Natural killer cell (primary cell): Measurements from ENCODE around the gene AGBL5. TPM values are rescaled to one million over a fixed set of nuclear protein-coding genes. Genes with fewer than 3 reads are reported as not detected.

Experiments
- ATAC-seq, 3 donors: fragments of 150-1000 bp in 2 of 3; fragments of 200-7000 bp in 1 of 3; cut with Tn5 transposase; 1 replicate in 1 of 3; 2 replicates in 2 of 3; pipeline ENCODE4 v1.10.0; 2021; ENCODE audit warnings: mild to moderate bottlenecking in 2 of 3, moderate library complexity in 2 of 3
- DNase-seq, 2 donors: peaks; one replicate each; pipeline versions ENCODE4 v3.0.0 to v3.0.0-alpha.2; 2013 to 2021; ENCODE audit warnings: mixed read lengths in 1 of 2
- H3K27ac ChIP-seq: one replicate; pipeline ENCODE4 v1.5.1; 2013; ENCODE audit warnings: mild to moderate bottlenecking, low read length
- H3K27me3 ChIP-seq: one replicate; pipeline ENCODE4 v1.6.1; 2013; ENCODE audit warnings: low read length; ENCODE audit not compliant: control insufficient read depth, insufficient read depth
- H3K36me3 ChIP-seq: one replicate; pipeline ENCODE4 v1.6.1; 2013; ENCODE audit warnings: low read length; ENCODE audit not compliant: control insufficient read depth, insufficient read depth
- H3K4me1 ChIP-seq: one replicate; pipeline ENCODE4 v1.6.1; 2013; ENCODE audit warnings: low read length; ENCODE audit not compliant: control insufficient read depth, insufficient read depth
- H3K4me3 ChIP-seq: one replicate; pipeline ENCODE4 v1.5.1; 2013; ENCODE audit warnings: low read length
- H3K9me3 ChIP-seq: one replicate; pipeline ENCODE4 v1.6.1; 2013; ENCODE audit warnings: low read length; ENCODE audit not compliant: control insufficient read depth, insufficient read depth
- H3K27ac Mint-ChIP-seq, 2 donors: one replicate each; pipeline ENCODE4 v1.8.0; 2022; ENCODE audit warnings: mild to moderate bottlenecking in 2 of 2, mixed read lengths in 2 of 2, moderate library complexity in 1 of 2
- H3K27me3 Mint-ChIP-seq, 2 donors: one replicate each; pipeline ENCODE4 v1.8.0; 2022; ENCODE audit warnings: low read depth in 2 of 2, mixed read lengths in 2 of 2
- H3K36me3 Mint-ChIP-seq: one replicate; pipeline ENCODE4 v1.8.0; 2022; ENCODE audit warnings: mixed read lengths
- H3K4me1 Mint-ChIP-seq, 2 donors: one replicate each; pipeline ENCODE4 v1.8.0; 2022; ENCODE audit warnings: mixed read lengths in 2 of 2
- H3K4me3 Mint-ChIP-seq: one replicate; pipeline ENCODE4 v1.8.0; 2022; ENCODE audit warnings: mild to moderate bottlenecking, moderate library complexity, mixed read lengths
- H3K9me3 Mint-ChIP-seq, 2 donors: one replicate each; pipeline ENCODE4 v1.8.0; 2022; ENCODE audit warnings: mixed read lengths in 2 of 2
- WGBS: methylation state at CpG from one replicate; pipeline ENCODE4 v1.1.7; 2013; ENCODE audit warnings: missing lambda C conversion rate; ENCODE audit not compliant: insufficient coverage; 5-methylcytosine and 5-hydroxymethylcytosine counted together
- intact Hi-C: fragments of 100-400 bp; cut with micrococcal nuclease; formaldehyde crosslinking; loops from one replicate; pipeline ENCODE4 v1.14.2; 2022
- total RNA-seq, 4 donors: library from RNA; stranded (reverse); fragments of 120-200 nt in 1 of 4; gene quantifications; one replicate each; pipeline versions ENCODE4 v1.2.3 to v1.2.4, GENCODE V29; 2013 to 2022
- TF ChIP-seq, protein P1 (sequence below): fragments of 200-600 bp; IDR thresholded peaks from one replicate; pipeline ENCODE4 v1.8.0; 2022; ENCODE audit warnings: antibody characterized with exemption

The AGBL5 gene
- total RNA-seq, 3 donors from 2014 or later (not counting 1 experiment from before 2014, with no cell fraction given), result 10.0 to 12.0 (median 10.8) TPM

GRCh38 chr2:27051902-27052645 lies 606 bp downstream of the AGBL5 start:
- peak overlapping the region; percentile 82 for H3K27ac ChIP-seq
- peak in 1 of 2 donors; percentile 23 for DNase-seq
- WGBS, result 8% methylated on average over 23 of the region's 24 CpGs
- TF ChIP-seq, protein P1, sequence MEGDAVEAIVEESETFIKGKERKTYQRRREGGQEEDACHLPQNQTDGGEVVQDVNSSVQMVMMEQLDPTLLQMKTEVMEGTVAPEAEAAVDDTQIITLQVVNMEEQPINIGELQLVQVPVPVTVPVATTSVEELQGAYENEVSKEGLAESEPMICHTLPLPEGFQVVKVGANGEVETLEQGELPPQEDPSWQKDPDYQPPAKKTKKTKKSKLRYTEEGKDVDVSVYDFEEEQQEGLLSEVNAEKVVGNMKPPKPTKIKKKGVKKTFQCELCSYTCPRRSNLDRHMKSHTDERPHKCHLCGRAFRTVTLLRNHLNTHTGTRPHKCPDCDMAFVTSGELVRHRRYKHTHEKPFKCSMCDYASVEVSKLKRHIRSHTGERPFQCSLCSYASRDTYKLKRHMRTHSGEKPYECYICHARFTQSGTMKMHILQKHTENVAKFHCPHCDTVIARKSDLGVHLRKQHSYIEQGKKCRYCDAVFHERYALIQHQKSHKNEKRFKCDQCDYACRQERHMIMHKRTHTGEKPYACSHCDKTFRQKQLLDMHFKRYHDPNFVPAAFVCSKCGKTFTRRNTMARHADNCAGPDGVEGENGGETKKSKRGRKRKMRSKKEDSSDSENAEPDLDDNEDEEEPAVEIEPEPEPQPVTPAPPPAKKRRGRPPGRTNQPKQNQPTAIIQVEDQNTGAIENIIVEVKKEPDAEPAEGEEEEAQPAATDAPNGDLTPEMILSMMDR, result no peak
- H3K36me3 ChIP-seq, result peaks cover 21% of the 10 kb centered on the region
- Mint-ChIP-seq H3K4me3 (peak overlapping the region; percentile 86), H3K9me3 (peaks cover 0 to 2% of the 10 kb centered on the region in 2 donors), H3K4me1 (peaks cover 29 to 39% of the 10 kb centered on the region in 2 donors), H3K27me3 (peaks cover 6 to 12% of the 10 kb centered on the region in 2 donors), H3K36me3 (peaks cover 11% of the 10 kb centered on the region), H3K27ac (peak overlapping the region; percentile 81 to 99)
- no peak for ATAC-seq
- no peaks in the 10 kb centered on the region for H3K27me3 ChIP-seq
- peaks cover 16% of the 10 kb centered on the region for H3K4me1 ChIP-seq
- intact Hi-C loops, result loop anchor here (1.0 to 5.0 kb wide), 4 partner anchors 19 to 80 kb away; partner anchors contain the start of genes KHK, OST4, PREB and TMEM214
- no peaks in the 10 kb centered on the region for H3K9me3 ChIP-seq
- peak overlapping the region; percentile 66 for H3K4me3 ChIP-seq

DNA sequence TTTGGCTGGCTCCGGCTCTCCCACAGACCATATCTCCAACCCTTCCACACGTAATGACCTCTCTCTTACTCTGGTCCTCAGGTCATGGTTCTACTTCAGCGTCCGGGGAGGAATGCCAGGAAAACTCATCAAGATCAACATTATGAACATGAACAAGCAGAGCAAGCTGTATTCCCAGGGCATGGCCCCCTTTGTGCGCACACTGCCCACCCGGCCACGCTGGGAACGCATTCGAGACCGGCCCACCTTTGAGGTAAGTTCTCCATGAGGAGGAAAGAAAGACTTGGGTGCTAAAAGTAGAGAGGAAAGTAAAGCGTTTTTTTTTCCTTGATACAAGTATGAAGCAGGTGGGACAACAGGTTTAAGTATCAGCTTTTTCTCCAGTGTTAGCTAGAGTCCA lies 1.9 kb downstream of the AGBL5 start:
- H3K9me3 Mint-ChIP-seq, result peaks cover 0 to 2% of the 10 kb centered on the region in 2 donors
- DNase-seq, result no peak
- H3K9me3 ChIP-seq, result no peaks in the 10 kb centered on the region
- peak overlapping the region; percentile 86 for H3K4me3 Mint-ChIP-seq
- TF ChIP-seq, protein P1, result no peak
- H3K4me1 ChIP-seq, result peaks cover 16% of the 10 kb centered on the region
- peaks cover 29 to 39% of the 10 kb centered on the region in 2 donors for H3K4me1 Mint-ChIP-seq
- H3K36me3 Mint-ChIP-seq, result peaks cover 11% of the 10 kb centered on the region
- 98% methylated on average over 11 of the region's 11 CpGs for WGBS
- H3K27me3 Mint-ChIP-seq, result peaks cover 6 to 12% of the 10 kb centered on the region in 2 donors
- ATAC-seq, result no peak
- H3K27ac Mint-ChIP-seq, result no peak overlapping the region
- no peaks in the 10 kb centered on the region for H3K27me3 ChIP-seq
- peaks cover 21% of the 10 kb centered on the region for H3K36me3 ChIP-seq
- no peak overlapping the region for H3K4me3 ChIP-seq
- intact Hi-C loops, result loop anchor here (5.0 kb wide), 1 partner anchor 79 kb away; the partner anchor contains the start of gene PREB
- H3K27ac ChIP-seq, result no peak overlapping the region

DNA sequence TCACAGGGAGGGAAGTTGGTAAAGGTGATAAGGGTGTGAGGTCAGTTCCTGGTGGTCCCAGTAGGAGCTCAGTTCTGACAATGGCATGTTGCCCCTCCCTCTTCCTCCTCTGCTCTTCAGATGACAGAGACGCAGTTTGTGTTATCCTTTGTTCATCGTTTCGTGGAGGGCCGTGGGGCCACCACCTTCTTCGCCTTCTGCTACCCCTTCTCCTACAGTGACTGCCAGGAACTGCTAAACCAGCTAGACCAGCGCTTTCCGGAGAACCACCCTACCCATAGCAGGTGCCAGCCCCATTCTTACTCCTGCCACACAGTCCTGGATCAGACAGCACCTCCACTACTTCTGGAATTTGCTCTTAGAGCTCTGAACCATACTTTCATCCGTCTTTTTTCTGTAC lies 2.3 kb downstream of the AGBL5 start:
- peak overlapping the region in 1 of 2 donors; percentile 42 for H3K27ac Mint-ChIP-seq
- Histone ChIP-seq H3K36me3 (peaks cover 21% of the 10 kb centered on the region), H3K9me3 (no peaks in the 10 kb centered on the region), H3K4me3 (no peak overlapping the region), H3K4me1 (peaks cover 16% of the 10 kb centered on the region), H3K27ac (no peak overlapping the region), H3K27me3 (no peaks in the 10 kb centered on the region)
- H3K9me3 Mint-ChIP-seq, result peaks cover 0 to 2% of the 10 kb centered on the region in 2 donors
- intact Hi-C loops, result loop anchor here (5.0 kb wide), 1 partner anchor 79 kb away; the partner anchor contains the start of gene PREB
- H3K27me3 Mint-ChIP-seq, result peaks cover 6 to 12% of the 10 kb centered on the region in 2 donors
- DNase-seq (no peak), ATAC-seq (no peak)
- 97% methylated on average over 8 of the region's 8 CpGs for WGBS
- H3K4me1 Mint-ChIP-seq, result peaks cover 29 to 39% of the 10 kb centered on the region in 2 donors
- peak overlapping the region; percentile 56 for H3K4me3 Mint-ChIP-seq
- TF ChIP-seq, protein P1, result no peak
- peaks cover 11% of the 10 kb centered on the region for H3K36me3 Mint-ChIP-seq
